A673 (cell line): Measurements from ENCODE around the gene FSIP2.

Experiments used
- CTCF ChIP-seq: fragments of 300-800, 200-600 bp; sonication (generic); conservative IDR thresholded peaks from 2 replicates; pipeline ENCODE4 v1.5.1; 2017; ENCODE audit warnings: low read depth, mild to moderate bottlenecking, antibody characterized with exemption, low read length, moderate library complexity, mixed read lengths
- EZH2 ChIP-seq: fragments of 200-600 bp; sonication (generic); IDR thresholded peaks from 2 replicates; pipeline ENCODE4 v1.6.1; 2017; ENCODE audit warnings: borderline replicate concordance, low read depth, mild to moderate bottlenecking, mixed read lengths, antibody characterized with exemption, low read length; ENCODE audit not compliant: poor library complexity, severe bottlenecking

- TF ChIP-seq CTCF = no peak
- TF ChIP-seq EZH2 = no peak
These were observed 73.0 kb downstream of the FSIP2 start for GRCh38 chr2:185811580-185811979.
